ENCODE measurements around the gene DCDC1.

Gene DCDC1

GRCh38 chr11:31369348-31370329, at the start of gene DCDC1, which contains the start of gene DNAJC24:
Gene DCDC1, minus strand, starts transcription at chr11:31369739. Its CDS starts 41,459 bp downstream, at chr11:31328280.
Gene DNAJC24, plus strand, starts transcription at chr11:31369860. Its CDS starts 889 bp downstream, at chr11:31370749.
- DNase-seq: peak; percentile 94 to 95

- no peak for DNase-seq
Observed at GRCh38 chr11:31419138-31419537, 49.6 kb upstream of the DCDC1 start.

- no peak for DNase-seq
Observed at GRCh38 chr11:31417816-31418215, 48.3 kb upstream of the DCDC1 start.

GRCh38 chr11:31417357-31417756, 47.8 kb upstream of the DCDC1 start:
- no peak for DNase-seq

GRCh38 chr11:31415435-31415834, 45.9 kb upstream of the DCDC1 start:
- no peak for DNase-seq

GRCh38 chr11:31414338-31414737, 44.8 kb upstream of the DCDC1 start:
- DNase-seq: no peak

- DNase-seq: no peak
Observed at GRCh38 chr11:31412946-31413345, 43.4 kb upstream of the DCDC1 start.

- no peak for DNase-seq
Observed at GRCh38 chr11:31408201-31408600, 38.7 kb upstream of the DCDC1 start.

GRCh38 chr11:31404614-31405013, 35.1 kb upstream of the DCDC1 start:
- DNase-seq: no peak

- DNase-seq: no peak
Observed at GRCh38 chr11:31397239-31397834, 27.8 kb upstream of the DCDC1 start.

GRCh38 chr11:31387379-31387778, 17.8 kb upstream of the DCDC1 start:
- no peak for DNase-seq

- no peak for DNase-seq
Observed at GRCh38 chr11:31383116-31383515, 13.6 kb upstream of the DCDC1 start.

- DNase-seq: peak in 1 of 2 donors; percentile 1
Observed at GRCh38 chr11:31375879-31376278, 6.3 kb upstream of the DCDC1 start.

- no peak for DNase-seq
Observed at GRCh38 chr11:31366795-31367194, 2.7 kb downstream of the DCDC1 start.

GRCh38 chr11:31361743-31362142, 7.8 kb downstream of the DCDC1 start:
- no peak for DNase-seq

- no peak for DNase-seq
Observed at GRCh38 chr11:31355817-31356216, 13.7 kb downstream of the DCDC1 start.

- DNase-seq: no peak
Observed at GRCh38 chr11:31355131-31355530, 14.4 kb downstream of the DCDC1 start.

- DNase-seq: no peak
Observed at GRCh38 chr11:31351168-31351567, 18.4 kb downstream of the DCDC1 start.

GRCh38 chr11:31340903-31341572, 28.5 kb downstream of the DCDC1 start:
- no peak for DNase-seq

- no peak for DNase-seq
Observed at GRCh38 chr11:31337806-31338205, 31.7 kb downstream of the DCDC1 start.

- DNase-seq: no peak
Observed at GRCh38 chr11:31328697-31329096, 40.8 kb downstream of the DCDC1 start.

GRCh38 chr11:31327417-31327816, 42.1 kb downstream of the DCDC1 start:
- DNase-seq: no peak

GRCh38 chr11:31326470-31327148, 42.9 kb downstream of the DCDC1 start:
- no peak for DNase-seq
